Heart left ventricle (tissue), 13 donors: ENCODE data around the gene IFIT2.

ENCODE experiments used
- CTCF ChIP-seq, 12 donors: fragments of 200-600 bp; sonication (generic) in 4 of 12; IDR thresholded peaks; one replicate each; pipeline versions ENCODE4 v1.5.0 to v1.8.0; 2018 to 2022; ENCODE audit warnings: antibody characterized with exemption in 12 of 12, mild to moderate bottlenecking in 5 of 12
- POLR2A ChIP-seq, 2 donors: fragments of 450-650 bp; IDR thresholded peaks; one replicate each; pipeline ENCODE4 v1.6.1; 2017; ENCODE audit warnings: antibody characterized with exemption in 2 of 2, mild to moderate bottlenecking in 2 of 2, moderate library complexity in 2 of 2
- donor health status: ischemic (EF 13 %, LVEDD 7.1; RV severe dilation, severe dysfunction).
- donor health status: DM: no; HTN: yes; CAD: no.
- donor health status: DM: no; HTN: no; CAD: no.
- donor health status: ischemic (EF 25% LVEDD 6.9; RV normal size, moderate dysfunction).
- donor health status: ischemic (EF 25% LVEDD 5.7; RV mildly dilated, moderate dysfunction).
- donor health status: ischemic (EF 35%, LVEDD 5.7; RV mildly dilated, moderate dysfunction).
- donor health status: nonischemic (EF 11% LVEDD 7.7; RV severe dilation, severe dysfunction).
- donor health status: DM: yes; HTN: yes; CAD: no.
- donor health status: PGD.
- donor health status: ischemic (EF 29% LVEDD 5.4; RV normal size, mild dysfunction).
- donor health status: nonischemic (EF 23%, LVEDD 6.1; RV moderate dilation, normal function).

DNA sequence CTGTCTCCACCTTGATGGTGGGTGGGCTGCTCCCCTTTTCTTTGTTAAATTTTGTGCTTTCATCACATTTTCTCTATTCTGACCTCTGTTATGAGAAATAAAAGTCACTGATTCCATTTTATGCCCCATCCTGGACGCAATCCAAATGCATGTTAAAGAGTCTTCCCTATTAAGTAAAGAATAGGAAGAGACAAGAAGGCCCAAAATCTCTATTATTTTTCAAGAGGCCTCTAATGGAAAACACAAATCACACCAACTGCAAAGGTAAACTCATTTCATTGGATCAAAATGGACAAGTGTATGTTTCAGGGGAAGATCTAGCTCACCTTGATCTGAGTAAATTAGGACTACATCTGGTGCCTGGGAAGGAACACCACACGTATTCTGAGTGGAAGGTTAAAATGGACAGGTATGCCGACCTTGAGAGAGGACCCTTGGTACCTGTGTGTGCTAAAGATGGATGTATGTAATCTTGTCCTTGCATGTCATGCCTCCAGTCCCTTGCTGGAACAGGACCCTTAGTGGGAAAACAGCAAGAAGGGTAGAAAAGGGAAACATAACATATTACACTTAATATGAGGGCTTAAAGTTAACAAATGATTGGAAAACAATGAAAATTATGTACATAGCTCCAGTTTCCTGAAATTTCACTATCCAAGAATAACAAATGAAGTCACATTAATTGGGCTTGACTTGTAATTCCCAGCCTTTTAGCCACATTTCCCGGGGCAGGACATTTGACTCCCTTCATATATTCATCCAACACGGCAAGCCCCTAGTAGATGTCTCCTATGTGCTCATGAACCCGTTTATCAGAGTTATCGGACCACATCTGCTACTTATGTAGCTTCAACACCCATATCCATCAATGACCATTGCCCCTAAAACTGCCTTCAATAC is 7.6 kb downstream of the IFIT2 start:
- TF ChIP-seq CTCF (IDR thresholded peaks at IDR 0.05) (no peak), POLR2A (IDR thresholded peaks at IDR 0.05) (no peak)
